Tibial nerve (tissue), 3 donors: ENCODE measurements around the gene RPL19.

Source experiments
- EP300 ChIP-seq, 2 donors: sonication (generic); formaldehyde crosslinking; IDR thresholded peaks; one replicate each; pipeline ENCODE4 v1.6.1; 2017; ENCODE audit warnings: antibody characterized with exemption in 2 of 2, mild to moderate bottlenecking in 1 of 2
- POLR2A ChIP-seq, 2 donors: fragments of 450-650 bp; IDR thresholded peaks; one replicate each; pipeline ENCODE4 v1.6.1; 2017; ENCODE audit warnings: antibody characterized with exemption in 2 of 2, mild to moderate bottlenecking in 2 of 2, moderate library complexity in 2 of 2

- peak in 1 of 2 donors; percentile 59 for TF ChIP-seq EP300 (IDR thresholded peaks at IDR 0.05)
- TF ChIP-seq POLR2A (IDR thresholded peaks at IDR 0.05) = peak in 1 of 2 donors; percentile 52
These were observed 2.5 kb upstream of the RPL19 start, which contains the start of gene CACNB1 for GRCh38 chr17:39197380-39198185.
